Cortex of kidney (tissue), 1 donor: ENCODE results near the gene TUBE1.

Source experiments
- DNase-seq: peaks from one replicate; lab custom pipeline; 2025; lab: John Stamatoyannopoulos, UW

The TUBE1 gene

GRCh38 chr6:112033791-112034615 lies 53.3 kb downstream of the TUBE1 start:
- no peak for DNase-seq

DNA sequence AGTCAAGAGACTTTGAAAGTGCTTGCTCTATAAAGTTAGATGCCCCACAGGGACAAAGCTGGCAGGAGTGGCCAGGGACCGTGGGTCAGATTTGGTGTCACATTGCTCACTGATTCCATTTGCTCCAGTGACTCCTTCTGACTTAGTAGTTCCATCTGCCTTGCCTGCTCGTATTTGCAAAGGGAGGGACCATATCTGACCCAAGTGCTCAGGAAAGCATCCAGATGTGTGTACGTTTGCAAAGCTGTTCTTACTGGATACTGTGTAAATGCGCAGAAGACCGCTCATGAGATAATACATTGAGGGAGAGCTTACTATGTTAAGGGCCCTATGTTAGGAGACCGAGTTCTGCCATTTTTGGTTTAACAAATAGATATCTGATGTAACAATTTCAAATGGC lies 54.6 kb downstream of the TUBE1 start:
- DNase-seq, result no peak

GRCh38 chr6:112031960-112032359 lies 55.3 kb downstream of the TUBE1 start:
- no peak for DNase-seq

DNA sequence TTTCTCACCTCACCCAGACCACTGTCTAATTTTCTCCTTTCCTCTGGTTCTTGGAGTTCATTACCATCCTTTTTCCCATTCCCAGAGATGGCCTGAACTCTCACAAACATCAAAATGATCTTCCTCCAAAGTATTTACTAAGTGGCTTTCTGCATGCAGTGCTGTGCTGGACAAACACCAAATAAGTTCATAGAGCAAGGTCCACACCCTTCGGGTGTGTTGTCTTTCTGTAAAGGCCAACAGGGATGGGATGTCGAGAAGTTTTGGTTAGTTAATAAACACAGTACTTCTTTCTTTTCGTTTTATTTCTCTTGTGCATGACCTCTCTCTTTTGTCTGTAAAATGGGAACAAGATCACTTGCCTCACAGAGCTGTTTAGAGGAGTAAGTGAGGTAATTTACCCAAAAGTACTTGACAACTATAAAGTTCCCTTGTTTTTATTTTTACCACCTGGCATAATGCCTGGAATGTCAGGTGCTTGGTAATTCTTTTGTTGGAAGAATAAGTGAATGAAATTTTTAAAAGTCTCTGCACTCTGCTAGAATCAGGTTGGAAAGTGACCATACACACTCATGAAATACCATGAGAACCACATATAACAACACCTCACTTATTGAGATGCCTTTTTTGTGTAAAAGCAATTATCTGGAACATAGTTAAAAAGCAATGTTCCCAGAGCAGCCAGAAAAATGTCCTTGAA lies 56.2 kb downstream of the TUBE1 start:
- no peak for DNase-seq

DNA sequence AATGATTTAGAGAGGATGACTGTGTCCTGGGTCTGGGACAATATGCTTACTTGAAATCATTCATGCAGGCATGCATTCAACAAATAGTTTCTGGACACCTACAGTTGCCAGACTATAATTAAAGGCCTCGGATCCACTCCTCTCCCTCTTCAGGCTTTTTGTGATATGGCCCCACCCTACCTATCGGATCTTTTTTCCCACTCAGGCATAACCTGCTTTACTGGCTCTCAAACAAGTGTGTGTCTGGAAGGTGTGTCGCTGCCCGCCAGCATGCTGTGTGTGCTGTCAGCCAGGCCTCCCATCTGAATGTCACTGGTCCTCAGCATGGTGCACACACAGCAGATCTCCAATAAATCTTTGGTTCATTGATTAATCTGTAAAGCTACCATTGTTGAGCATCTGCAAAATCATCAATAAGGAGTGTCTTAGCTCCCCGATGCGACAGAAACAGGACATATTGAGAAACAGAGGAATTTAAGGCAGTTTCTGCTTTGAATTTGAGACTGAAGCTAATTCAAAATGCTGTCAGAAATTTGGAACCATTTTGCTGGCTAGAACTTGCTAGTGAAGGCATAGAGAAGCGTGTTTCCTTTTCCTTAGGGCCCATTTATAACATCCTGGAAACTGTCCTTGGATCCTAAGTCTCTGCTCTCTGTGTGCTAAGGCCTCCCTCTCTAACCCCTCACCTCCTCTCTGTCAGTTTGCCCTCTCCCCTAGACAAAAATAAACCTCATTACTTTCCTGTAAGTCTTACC lies 56.9 kb downstream of the TUBE1 start:
- no peak for DNase-seq

DNA sequence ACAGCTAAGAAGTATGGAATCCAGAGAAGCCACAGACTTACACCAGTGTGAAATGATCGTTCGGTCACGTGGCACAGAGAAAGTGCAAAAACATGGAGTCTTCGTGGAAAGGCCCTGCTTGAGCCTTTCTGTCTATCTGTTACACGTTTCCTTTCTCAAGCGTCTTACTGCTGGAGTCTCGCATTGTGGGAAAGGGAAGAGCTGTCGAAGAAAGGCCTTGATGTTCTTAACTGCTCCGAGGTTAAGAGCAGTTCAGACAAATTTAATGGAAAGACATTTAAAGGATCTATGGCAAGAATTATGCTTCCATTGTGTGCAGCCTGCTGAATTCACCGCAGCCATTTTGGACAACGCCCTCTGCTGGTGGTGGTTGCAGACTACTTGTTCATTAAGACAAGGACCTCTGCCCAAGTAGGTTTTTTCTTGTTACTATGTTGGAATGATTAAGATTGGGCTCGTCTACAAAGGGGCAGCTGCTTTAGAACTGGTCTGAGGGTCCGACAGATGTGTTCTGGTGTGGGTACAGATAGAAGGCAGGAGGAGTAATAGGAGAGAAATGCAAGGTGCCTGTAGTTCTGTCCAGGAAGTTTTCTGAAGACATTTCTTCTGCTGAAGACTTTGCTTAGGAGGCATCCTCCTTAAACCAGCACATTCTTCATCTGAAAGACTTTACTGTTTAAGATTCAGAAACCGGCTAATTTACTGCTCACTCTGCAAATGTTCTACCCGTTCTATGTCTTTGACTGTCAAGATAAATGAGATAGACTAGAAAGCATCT lies 58.0 kb downstream of the TUBE1 start:
- no peak for DNase-seq

GRCh38 chr6:112027942-112028674 lies 59.2 kb downstream of the TUBE1 start:
- no peak for DNase-seq

GRCh38 chr6:112026933-112027332 lies 60.3 kb downstream of the TUBE1 start:
- no peak for DNase-seq

DNA sequence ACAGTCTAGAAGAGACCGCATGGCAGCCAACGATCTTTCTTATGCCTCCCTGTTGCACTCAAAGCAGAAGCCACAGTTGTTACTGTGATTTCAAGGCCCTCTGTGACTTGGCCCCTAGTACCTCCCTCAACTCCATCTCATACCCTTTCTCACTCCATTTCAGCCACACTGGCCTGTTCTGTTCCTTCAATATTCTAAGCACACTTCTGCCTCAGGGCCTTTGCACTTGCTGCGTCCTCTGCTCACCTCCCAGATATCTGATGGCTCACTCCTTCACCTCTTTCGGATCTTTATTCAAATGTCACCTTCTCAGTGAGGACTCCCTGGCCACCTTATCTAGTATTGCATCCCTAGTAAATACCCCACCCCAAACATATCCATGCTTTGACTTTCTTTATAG lies 62.8 kb downstream of the TUBE1 start:
- no peak for DNase-seq

DNA sequence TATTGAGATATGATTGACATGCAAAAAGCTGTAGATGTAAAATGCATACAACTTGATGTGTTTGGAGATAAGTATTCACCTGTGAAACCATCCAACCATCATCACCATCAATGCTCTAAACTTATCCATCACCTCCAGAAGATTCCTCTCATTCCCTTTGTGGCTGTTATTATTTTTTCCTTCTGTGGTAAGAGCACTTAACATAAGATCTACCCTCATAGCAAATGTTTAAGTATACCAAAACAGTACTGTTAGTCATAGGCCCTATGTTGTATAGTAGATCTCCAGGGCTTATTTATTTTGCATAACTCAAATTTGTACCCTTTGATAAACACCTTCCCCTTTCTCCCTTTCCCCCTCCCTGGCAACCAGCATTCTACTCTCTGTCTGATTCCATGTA lies 64.5 kb downstream of the TUBE1 start:
- no peak for DNase-seq

GRCh38 chr6:112021691-112022310 lies 65.5 kb downstream of the TUBE1 start:
- no peak for DNase-seq
